GM18861 (cell line): ENCODE data around the gene ZNF175.
"Not testable (repeated sequence)": the region's sequence is repeated elsewhere in the genome, so short reads cannot be mapped to it uniquely, and the experiment has no call there.

Source experiments
- ATAC-seq: cut with Tn5 transposase; IDR thresholded peaks from one replicate; pipeline ENCODE4 v1.9.1; 2021; ENCODE audit not compliant: unreplicated experiment

The ZNF175 gene

GRCh38 chr19:51626675-51627074 lies 55.6 kb downstream of the ZNF175 start:
- no peak for ATAC-seq

- ATAC-seq, result no peak
Measured at GRCh38 chr19:51627491-51628138, 56.5 kb downstream of the ZNF175 start.

- no peak for ATAC-seq
Measured at GRCh38 chr19:51628153-51628939, 57.3 kb downstream of the ZNF175 start.

- not testable (repeated sequence) for ATAC-seq
Measured at GRCh38 chr19:51630315-51630714, 59.2 kb downstream of the ZNF175 start, which contains the start of gene SIGLEC5. TSS of gene SIGLEC5 (minus strand) at chr19:51630401. CDS start at chr19:51630335, 66 bp downstream.

GRCh38 chr19:51632126-51632525 lies 61.0 kb downstream of the ZNF175 start:
- ATAC-seq, result no peak

- ATAC-seq, result no peak
Measured at GRCh38 chr19:51637362-51637978, 66.4 kb downstream of the ZNF175 start.

GRCh38 chr19:51639916-51640315 lies 68.8 kb downstream of the ZNF175 start:
- no peak for ATAC-seq

- ATAC-seq, result no peak
Measured at GRCh38 chr19:51640386-51640785, 69.3 kb downstream of the ZNF175 start.

GRCh38 chr19:51641648-51642047 lies 70.6 kb downstream of the ZNF175 start:
- no peak for ATAC-seq
